Measurements from ENCODE around the gene ELMO3. TPM values are rescaled to one million over a fixed set of nuclear protein-coding genes. Genes with fewer than 3 reads are reported as not detected.

ELMO3 gene
- total and polyA plus RNA-seq, 2 of the 4 experiments (the other 2 are of a cell fraction): 0.36 to 1.6 TPM

DNA sequence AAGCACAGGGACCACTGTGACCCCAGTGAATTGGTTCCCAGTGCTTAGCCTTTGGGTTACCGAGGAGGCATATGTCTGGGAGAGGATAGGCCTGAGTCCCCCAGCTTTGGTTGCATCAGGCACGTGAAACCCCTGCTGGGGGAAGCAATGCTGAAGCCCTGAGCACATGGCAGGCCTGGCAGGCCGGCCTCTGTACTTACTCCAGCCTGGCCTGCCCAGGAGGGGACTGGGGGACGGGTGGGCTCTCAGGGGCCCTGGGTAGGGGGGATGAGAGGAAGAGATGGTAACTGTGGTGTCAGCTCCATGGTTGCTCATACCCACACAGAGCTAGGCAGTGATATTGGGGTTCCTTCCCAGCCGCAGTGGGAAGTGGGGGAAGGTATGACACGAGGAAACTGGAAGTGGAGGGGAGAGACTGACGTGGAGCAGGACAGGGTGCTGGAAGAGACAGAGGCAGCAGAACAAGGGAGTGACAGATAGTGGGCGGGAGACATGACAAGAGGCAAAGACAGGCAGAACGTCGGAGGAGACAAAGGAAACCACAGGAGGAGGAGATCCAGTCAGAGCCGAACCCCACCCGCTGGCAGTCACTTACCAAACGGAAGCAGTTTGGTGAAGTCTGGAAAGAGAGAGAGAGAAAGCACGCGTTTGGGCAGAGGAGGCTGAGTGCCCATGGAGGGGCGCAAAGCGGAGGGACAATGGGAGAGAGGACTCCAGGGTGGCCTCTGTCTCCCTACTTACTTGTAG is 37.1 kb downstream of the ELMO3 start:
- Histone ChIP-seq H3K23ac (ENCODE audit: low read depth, low read length) (no peak overlapping the region), H2AFZ (replicated peaks; ENCODE audit: low read length, poor library complexity) (no peak overlapping the region), H3K4me2 (ENCODE audit: low read depth, low read length) (no peak overlapping the region), H2BK20ac (ENCODE audit: low read depth, low read length) (no peak overlapping the region), H2BK120ac (ENCODE audit: low read depth, low read length) (no peak overlapping the region), H3K27me3 (ENCODE audit: control insufficient read depth, insufficient read depth, low read length) (no peaks in the 10 kb centered on the region), H2AK5ac (ENCODE audit: low read depth, low read length) (peak overlapping the region; percentile 18; the same call in 1 of the 2 replicates), H4K8ac (ENCODE audit: low read depth in 2 of 2, low read length in 2 of 2) (no peak overlapping the region), H2BK15ac (ENCODE audit: low read depth, low read length) (no peak overlapping the region), H3K27ac (ENCODE audit: insufficient read depth, low read length) (no peak overlapping the region), H4K5ac (ENCODE audit: low read depth, low read length) (no peak overlapping the region), H4K20me1 (ENCODE audit: insufficient read depth, low read length) (no peaks in the 10 kb centered on the region; the same call in 1 of the 2 replicates), H3K9me3 (ENCODE audit: control insufficient read depth, insufficient read depth, low read length) (no peaks in the 10 kb centered on the region), H3K4ac (ENCODE audit: low read depth, low read length) (no peak overlapping the region), H3K56ac (ENCODE audit: extremely low read depth, insufficient read depth, low read length) (no peak overlapping the region), H3K14ac (replicated peaks; ENCODE audit: low read depth, low read length) (no peak overlapping the region), H2AK9ac (replicated peaks; ENCODE audit: low read depth, low read length, poor library complexity) (peak overlapping the region; percentile 23), H3K4me3 (ENCODE audit: insufficient read depth, low read depth, low read length) (no peak overlapping the region), H3K4me1 (ENCODE audit: control insufficient read depth, insufficient read depth, low read length) (peaks cover 8% of the 10 kb centered on the region), H3K9me1 (ENCODE audit: insufficient read depth, low read length) (peaks cover 15% of the 10 kb centered on the region), H3K9ac (ENCODE audit: low read depth, low read length) (no peak overlapping the region), H2BK5ac (ENCODE audit: low read depth, low read length, poor library complexity, severe bottlenecking) (no peak overlapping the region), H3K18ac (ENCODE audit: low read depth, low read length) (no peak overlapping the region), H3K79me1 (ENCODE audit: low read depth in 1 of 2, low read length in 2 of 2) (peaks cover 19 to 64% of the 10 kb centered on the region in 2 experiments; a peak in 3 of 4 replicates), H4K91ac (ENCODE audit: insufficient read depth, low read depth, low read length) (no peak overlapping the region), H3K36me3 (ENCODE audit: control insufficient read depth, insufficient read depth, low read length) (peaks cover 65% of the 10 kb centered on the region)
- dilution Hi-C loops (cut with HindIII; ENCODE audit: low sequenced_read_pairs, unreplicated experiment) (no loop called here), in situ Hi-C loops (cut with MboI; ENCODE audit: low sequenced_read_pairs) (no loop called here), intact Hi-C loops (cut with micrococcal nuclease) (no loop called here)
- no peak for ATAC-seq (ENCODE audit: low read depth)
- CTCF ChIA-PET: no interaction called here
- DNase-seq: no peak
- 100% methylated on average over 6 of the region's 17 CpGs; no CpG with 5 or more reads in 1 of the 2 experiments for WGBS, 2 experiments (ENCODE audit: extremely low coverage in 2 of 2, insufficient read length in 1 of 2)
- BruUV-seq (replicated peaks): no TSS peak
- POLR2A ChIA-PET (ENCODE audit: unreplicated experiment): no interaction called here
- TF ChIP-seq, protein P1, sequence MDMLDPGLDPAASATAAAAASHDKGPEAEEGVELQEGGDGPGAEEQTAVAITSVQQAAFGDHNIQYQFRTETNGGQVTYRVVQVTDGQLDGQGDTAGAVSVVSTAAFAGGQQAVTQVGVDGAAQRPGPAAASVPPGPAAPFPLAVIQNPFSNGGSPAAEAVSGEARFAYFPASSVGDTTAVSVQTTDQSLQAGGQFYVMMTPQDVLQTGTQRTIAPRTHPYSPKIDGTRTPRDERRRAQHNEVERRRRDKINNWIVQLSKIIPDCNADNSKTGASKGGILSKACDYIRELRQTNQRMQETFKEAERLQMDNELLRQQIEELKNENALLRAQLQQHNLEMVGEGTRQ (IDR thresholded peaks at IDR 0.05; ENCODE audit: low read depth, low read length): no peak
- no peak for TF ChIP-seq MXI1 (IDR thresholded peaks at IDR 0.05; ENCODE audit: borderline replicate concordance, low read depth, low read length)
- TF ChIP-seq MAZ (IDR thresholded peaks at IDR 0.05; ENCODE audit: borderline replicate concordance, low read depth, low read length): no peak
- TF ChIP-seq CHD1 (IDR thresholded peaks at IDR 0.05; ENCODE audit: low read depth, low read length): no peak
- no peak for TF ChIP-seq RAD21 (IDR thresholded peaks at IDR 0.05; ENCODE audit: low read length)

All from IMR-90 (cell line).